Mucosa of stomach (tissue), 1 donor: ENCODE measurements around the gene CD84.
"Not testable (repeated sequence)": the region's sequence is repeated elsewhere in the genome, so short reads cannot be mapped to it uniquely, and the experiment has no call there.

Source experiments
- H3K27me3 ChIP-seq: one replicate; pipeline ENCODE4 v1.7.0; 2013; ENCODE audit warnings: mild to moderate bottlenecking, low read length; ENCODE audit not compliant: control insufficient read depth, insufficient read depth
- H3K36me3 ChIP-seq: one replicate; pipeline ENCODE4 v1.7.0; 2013; ENCODE audit warnings: low read length; ENCODE audit not compliant: control insufficient read depth, insufficient read depth
- H3K4me1 ChIP-seq: one replicate; pipeline ENCODE4 v1.7.0; 2013; ENCODE audit warnings: mild to moderate bottlenecking, low read length; ENCODE audit not compliant: control insufficient read depth, insufficient read depth
- H3K4me3 ChIP-seq: one replicate; pipeline ENCODE4 v1.7.0; 2013; ENCODE audit warnings: low read length
- H3K9ac ChIP-seq: one replicate; pipeline ENCODE4 v1.7.0; 2013; ENCODE audit warnings: mild to moderate bottlenecking, low read length, moderate library complexity
- H3K9me3 ChIP-seq: one replicate; pipeline ENCODE4 v1.7.0; 2013; ENCODE audit warnings: mild to moderate bottlenecking, low read length, moderate library complexity; ENCODE audit not compliant: control insufficient read depth
- donor health status: Pancreatic carcinoma.

The CD84 gene

DNA sequence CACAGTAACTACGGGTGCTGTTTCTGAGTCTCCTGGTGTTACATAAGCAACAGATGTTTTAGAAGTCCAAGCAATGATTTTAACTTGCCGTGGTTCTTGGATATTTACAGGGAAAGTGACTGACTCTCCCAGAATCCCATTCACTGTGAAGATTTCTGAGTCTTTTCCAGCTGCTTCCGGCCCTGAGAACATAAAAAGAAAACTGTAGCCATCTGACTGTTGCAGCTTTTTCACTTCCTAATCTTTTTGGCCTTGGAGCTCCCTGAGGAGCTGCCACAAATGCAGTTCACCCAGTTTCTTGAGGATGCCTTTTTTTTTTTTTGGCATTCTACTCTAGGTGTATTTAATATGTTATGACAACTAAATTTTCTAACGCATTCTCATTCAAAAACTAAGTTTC lies 13.7 kb downstream of the CD84 start:
- no peak overlapping the region for H3K9ac ChIP-seq
- no peaks in the 10 kb centered on the region for H3K27me3 ChIP-seq
- no peaks in the 10 kb centered on the region for H3K4me1 ChIP-seq
- H3K4me3 ChIP-seq, result no peak overlapping the region
- no peaks in the 10 kb centered on the region for H3K36me3 ChIP-seq
- no peaks in the 10 kb centered on the region for H3K9me3 ChIP-seq

DNA sequence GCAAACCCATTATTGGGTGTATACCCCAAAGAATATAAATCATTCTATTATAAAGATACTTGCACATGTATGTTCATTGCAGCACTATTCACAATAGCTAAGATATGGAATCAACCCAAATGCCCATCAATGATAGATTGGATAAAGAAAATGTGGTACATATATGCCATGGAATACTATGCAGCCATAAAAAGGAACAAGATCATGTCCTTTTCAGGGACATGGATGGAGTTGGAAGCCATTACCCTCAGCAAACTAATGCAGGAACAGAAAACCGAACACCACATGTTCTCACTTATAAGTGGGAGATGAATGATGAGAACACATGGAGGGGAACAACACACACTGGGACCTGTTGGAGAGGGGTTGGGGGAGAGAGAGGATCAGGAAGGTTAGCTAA lies 16.1 kb downstream of the CD84 start:
- H3K9ac ChIP-seq, H3K4me1 ChIP-seq, H3K36me3 ChIP-seq: not testable (repeated sequence)

DNA sequence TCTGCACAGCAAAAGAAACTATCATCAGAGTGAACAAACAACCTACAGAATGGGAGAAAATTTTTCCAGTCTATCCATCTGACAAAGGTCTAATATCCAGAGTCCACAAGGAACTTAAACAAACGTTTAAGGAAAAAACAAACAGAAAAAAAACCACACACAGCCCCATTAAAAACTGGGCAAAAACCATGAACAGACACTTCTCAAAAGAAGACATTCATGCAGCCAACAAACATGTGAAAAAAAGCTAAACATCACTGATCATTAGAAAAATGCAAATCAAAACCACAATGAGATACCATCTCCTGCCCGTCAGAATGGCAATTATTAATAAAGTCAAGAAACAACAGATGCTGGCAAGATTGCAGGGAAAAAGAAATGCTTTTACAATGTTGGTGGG lies 16.6 kb downstream of the CD84 start:
- H3K4me1 ChIP-seq, H3K9ac ChIP-seq, H3K4me3 ChIP-seq, H3K9me3 ChIP-seq, H3K27me3 ChIP-seq, H3K36me3 ChIP-seq: not testable (repeated sequence)

More for the DNA sequence above, 16.1 kb downstream of the CD84 start:
- H3K4me3 ChIP-seq, H3K27me3 ChIP-seq, H3K9me3 ChIP-seq: not testable (repeated sequence)

DNA sequence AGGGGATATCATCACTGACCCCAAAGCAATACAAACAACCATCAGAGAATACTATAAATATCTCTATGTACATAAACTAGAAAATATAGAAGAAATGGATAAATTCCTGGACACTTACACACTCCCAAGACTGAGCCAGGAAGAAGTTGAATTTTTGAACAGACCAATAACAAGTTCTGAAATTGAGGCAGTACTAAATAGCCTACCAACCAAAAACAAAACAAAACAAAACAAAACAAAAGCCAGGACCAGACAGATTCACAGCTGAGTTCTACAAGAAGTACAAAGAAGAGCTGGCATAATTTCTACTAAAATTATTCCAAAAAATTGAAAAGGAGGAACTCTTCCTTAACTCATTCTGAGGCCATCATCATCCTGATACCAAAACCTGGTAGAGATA lies 18.5 kb downstream of the CD84 start:
- H3K36me3 ChIP-seq, result no peaks in the 10 kb centered on the region
- no peak overlapping the region for H3K9ac ChIP-seq
- no peaks in the 10 kb centered on the region for H3K4me1 ChIP-seq
- H3K4me3 ChIP-seq, result no peak overlapping the region
- no peaks in the 10 kb centered on the region for H3K9me3 ChIP-seq
- no peaks in the 10 kb centered on the region for H3K27me3 ChIP-seq

DNA sequence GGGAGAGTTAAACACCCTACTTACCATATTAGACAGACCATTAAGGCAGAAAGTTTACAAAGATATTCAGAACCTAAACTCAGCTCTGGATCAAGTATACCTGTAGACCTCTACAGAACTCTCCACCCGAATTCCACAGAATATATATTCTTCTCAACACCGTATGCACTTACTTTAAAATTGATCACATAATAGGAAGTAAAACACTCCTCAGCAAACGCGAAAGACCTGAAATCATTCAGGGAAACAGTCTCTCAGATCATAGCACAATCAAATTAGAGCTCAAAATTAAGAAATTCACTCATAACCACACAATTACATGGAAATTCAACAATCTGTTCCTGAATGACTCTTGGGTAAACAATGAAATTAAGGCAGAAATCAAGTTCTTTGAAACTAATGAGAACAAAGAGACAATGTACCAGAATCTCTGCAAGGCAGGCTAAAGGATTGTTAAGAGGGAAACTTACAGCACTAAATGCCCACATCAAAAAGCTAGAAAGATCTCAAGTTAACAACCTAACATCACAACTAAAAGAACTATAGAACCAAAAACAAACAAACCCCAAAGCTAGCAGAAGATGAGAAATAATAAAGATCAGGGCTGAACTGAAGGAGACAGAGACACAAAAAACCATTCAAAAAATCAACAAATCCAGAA lies 19.1 kb downstream of the CD84 start:
- no peak overlapping the region for H3K4me3 ChIP-seq
- H3K9ac ChIP-seq, result no peak overlapping the region

DNA sequence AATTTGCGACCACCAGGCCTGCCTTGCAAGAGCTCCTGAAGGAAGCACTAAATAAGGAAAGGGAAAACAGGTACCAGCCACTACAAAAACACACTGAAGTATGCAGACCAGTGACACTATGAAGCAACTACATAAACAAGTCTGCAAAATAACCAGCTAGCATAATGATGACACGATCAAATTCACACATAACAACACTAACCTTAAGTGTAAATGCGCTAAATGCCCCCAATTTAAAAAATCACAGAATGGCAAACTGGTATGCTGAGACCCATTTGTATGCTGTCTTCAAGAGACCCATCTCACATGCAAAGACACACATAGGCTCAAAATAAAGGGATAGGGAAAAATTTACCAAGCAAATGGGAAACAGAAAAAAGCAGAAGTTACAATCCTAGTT lies 19.9 kb downstream of the CD84 start:
- not testable (repeated sequence) for H3K36me3 ChIP-seq, H3K9me3 ChIP-seq, H3K4me3 ChIP-seq, H3K9ac ChIP-seq, H3K4me1 ChIP-seq, H3K27me3 ChIP-seq

More for the DNA sequence above, 19.1 kb downstream of the CD84 start:
- H3K36me3 ChIP-seq, result no peaks in the 10 kb centered on the region
- H3K27me3 ChIP-seq, result no peaks in the 10 kb centered on the region
- H3K9me3 ChIP-seq, result no peaks in the 10 kb centered on the region
- no peaks in the 10 kb centered on the region for H3K4me1 ChIP-seq

DNA sequence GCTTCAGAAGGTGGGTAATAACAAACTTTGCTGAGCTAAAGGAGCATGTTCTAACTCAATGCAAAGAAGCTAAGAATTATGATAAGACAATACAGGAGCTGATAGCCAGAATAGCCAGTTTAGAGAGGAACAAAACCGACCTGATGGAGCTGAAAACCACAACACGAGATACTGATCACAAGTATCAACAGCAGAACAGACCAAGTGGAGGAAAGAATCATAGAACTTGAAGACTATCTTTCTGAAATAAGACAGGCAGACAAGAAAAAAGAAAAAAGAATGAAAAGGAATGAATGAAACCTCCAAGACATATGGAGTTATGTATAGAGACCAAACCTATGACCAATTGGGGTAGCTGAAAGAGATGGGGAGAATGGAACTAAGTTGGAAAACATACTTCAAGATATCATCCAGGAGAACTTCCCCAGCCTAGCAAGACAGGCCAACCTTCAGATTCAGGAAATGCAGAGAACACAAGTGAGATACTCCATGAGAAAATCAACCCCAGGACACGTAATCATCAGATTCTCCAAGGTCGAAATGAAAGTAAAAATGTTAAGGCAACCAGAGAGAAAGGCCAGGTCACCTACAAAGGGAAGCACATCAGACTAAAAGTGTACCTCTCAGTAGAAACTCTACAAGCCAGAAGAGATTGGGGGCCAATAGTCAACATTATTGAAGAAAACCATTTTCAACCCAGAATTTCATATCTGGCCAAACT lies 20.5 kb downstream of the CD84 start:
- H3K4me1 ChIP-seq, result no peaks in the 10 kb centered on the region
- H3K4me3 ChIP-seq, result no peak overlapping the region
- H3K9ac ChIP-seq, result no peak overlapping the region
- no peaks in the 10 kb centered on the region for H3K27me3 ChIP-seq
- H3K36me3 ChIP-seq, result no peaks in the 10 kb centered on the region
- H3K9me3 ChIP-seq, result no peaks in the 10 kb centered on the region

DNA sequence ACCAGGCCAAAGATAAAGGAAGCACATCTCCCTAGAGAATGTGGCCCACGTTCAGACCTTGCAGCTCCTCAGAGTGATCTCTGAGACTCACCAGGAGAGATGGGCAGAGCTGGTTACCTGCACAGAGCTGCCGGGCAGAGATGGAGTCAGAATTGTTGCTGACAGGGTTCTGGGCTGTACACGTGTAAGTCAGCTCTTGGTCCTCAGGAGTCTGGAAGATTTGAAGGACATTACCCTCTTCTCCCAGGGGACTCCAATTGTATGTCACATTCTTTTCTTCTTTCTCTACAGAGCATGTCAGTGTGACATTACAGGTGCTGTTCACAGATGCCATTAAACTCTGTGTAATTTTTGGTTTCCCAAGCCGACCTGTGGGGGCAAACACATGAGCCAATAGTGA lies 25.5 kb downstream of the CD84 start:
- H3K9ac ChIP-seq, result no peak overlapping the region
- no peaks in the 10 kb centered on the region for H3K36me3 ChIP-seq
- peaks cover 11% of the 10 kb centered on the region for H3K4me1 ChIP-seq

DNA sequence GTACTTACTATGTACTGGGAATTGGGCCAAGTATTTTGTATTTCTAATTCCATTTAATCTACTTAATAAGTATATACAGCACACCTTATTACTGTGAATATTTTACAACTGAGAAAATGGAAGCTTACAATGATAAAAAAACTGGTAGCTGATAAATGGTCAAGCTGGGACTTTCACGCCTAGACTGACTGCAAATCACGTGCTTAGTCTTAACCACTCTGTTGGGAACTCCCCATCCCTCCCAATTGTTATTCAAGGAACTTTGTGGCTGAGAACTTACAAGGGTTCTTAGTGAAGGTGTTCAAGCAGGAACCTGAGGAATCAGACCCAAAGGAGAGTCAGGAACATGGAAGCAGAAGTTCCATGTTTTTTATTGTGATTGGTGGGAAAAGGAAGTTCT lies 26.9 kb downstream of the CD84 start:
- Histone ChIP-seq H3K9me3 (no peaks in the 10 kb centered on the region), H3K27me3 (no peaks in the 10 kb centered on the region), H3K36me3 (no peaks in the 10 kb centered on the region), H3K9ac (no peak overlapping the region), H3K4me1 (peaks cover 15% of the 10 kb centered on the region), H3K4me3 (no peak overlapping the region)

More for the DNA sequence above, 25.5 kb downstream of the CD84 start:
- Histone ChIP-seq H3K9me3 (no peaks in the 10 kb centered on the region), H3K4me3 (no peak overlapping the region), H3K27me3 (no peaks in the 10 kb centered on the region)

DNA sequence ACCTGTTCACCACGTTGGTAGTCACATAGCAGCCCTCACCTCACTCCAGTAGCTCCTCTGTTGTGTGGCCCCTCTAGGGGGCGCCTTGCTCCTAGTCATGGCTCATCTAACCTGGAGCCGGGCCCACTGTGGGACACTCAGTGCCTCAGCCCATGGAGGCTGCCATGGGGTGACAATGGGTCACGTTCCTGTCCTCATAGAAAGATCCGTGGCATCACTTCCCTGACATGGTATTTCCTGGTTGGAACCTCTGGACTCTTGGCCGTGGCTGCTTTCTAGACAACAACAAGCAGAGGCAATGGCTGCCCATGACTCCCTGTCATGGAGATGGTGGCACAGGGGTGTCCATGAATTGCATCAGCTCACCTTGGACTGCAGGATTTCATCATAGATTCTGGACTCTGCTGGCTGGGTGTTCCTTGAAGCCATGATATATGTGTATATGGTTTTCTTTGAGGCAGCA lies 28.7 kb downstream of the CD84 start:
- Histone ChIP-seq H3K27me3 (no peaks in the 10 kb centered on the region), H3K9me3 (no peaks in the 10 kb centered on the region), H3K36me3 (no peaks in the 10 kb centered on the region), H3K9ac (no peak overlapping the region), H3K4me1 (peaks cover 15% of the 10 kb centered on the region), H3K4me3 (no peak overlapping the region)

DNA sequence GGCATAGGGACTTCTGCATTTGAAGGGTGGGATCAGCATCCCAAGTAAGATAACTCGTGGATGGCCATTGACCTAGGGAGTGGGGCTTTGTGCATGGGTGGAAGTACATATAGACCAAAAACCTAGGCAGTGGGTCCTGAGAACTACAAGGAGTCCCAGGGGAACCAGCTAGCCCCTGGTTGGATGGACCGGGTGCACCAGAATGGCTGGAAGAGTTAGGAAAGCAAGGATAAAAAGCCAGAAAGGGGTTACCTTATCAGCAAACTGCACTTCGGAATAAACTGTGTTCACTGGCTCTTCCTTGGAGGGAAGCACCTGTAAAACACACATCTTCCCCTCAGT lies 29.7 kb downstream of the CD84 start:
- Histone ChIP-seq H3K9ac (no peak overlapping the region), H3K4me3 (no peak overlapping the region), H3K36me3 (no peaks in the 10 kb centered on the region), H3K27me3 (no peaks in the 10 kb centered on the region), H3K9me3 (no peaks in the 10 kb centered on the region), H3K4me1 (peaks cover 15% of the 10 kb centered on the region)

DNA sequence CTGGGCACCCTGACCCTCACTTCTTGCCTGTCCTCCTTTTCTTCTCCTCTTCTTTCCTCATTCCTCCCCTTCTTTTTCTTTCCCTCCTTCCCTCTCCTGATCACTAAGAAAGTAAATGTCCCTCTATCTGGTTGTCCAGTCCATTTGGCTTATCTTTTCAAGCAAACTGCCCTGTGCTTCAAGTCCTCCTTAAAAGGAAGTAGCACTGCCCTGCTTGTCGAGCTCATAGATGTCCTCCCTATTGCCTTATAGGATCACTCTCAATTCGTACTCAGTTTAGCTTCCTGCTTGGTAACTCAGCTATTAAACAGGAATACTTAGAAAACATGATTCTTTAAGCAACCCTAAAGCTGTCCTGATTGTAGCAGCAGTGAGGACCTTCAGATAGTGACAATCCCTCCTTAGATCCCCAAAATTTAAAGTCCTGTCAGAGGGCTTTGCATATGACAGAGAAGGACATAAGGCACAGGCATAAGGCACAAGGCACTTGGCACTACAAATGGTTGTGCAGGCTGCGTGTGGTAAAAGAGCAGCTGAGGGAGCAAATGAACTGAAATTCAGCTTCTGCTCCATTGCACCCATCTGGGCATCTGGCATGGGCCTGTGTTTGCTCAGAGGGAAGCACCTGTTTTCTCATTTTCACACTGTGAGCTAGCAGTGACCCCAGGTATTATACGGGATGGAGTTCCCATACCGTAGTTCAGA lies 30.2 kb downstream of the CD84 start:
- no peaks in the 10 kb centered on the region for H3K9me3 ChIP-seq
- H3K36me3 ChIP-seq, result no peaks in the 10 kb centered on the region
- no peak overlapping the region for H3K9ac ChIP-seq
- H3K4me1 ChIP-seq, result peaks cover 15% of the 10 kb centered on the region
- no peaks in the 10 kb centered on the region for H3K27me3 ChIP-seq
- no peak overlapping the region for H3K4me3 ChIP-seq
